Measurements from ENCODE around the gene TMEM212.

GRCh38 chr3:171833789-171834460, 9.2 kb upstream of the TMEM212 start:
- TF ChIP-seq EP300 (IDR thresholded peaks at IDR 0.05) (no peak), POLR2AphosphoS5 (IDR thresholded peaks at IDR 0.05) (no peak), POLR2A (IDR thresholded peaks at IDR 0.05) (no peak)
- TF ChIP-seq, protein P1, sequence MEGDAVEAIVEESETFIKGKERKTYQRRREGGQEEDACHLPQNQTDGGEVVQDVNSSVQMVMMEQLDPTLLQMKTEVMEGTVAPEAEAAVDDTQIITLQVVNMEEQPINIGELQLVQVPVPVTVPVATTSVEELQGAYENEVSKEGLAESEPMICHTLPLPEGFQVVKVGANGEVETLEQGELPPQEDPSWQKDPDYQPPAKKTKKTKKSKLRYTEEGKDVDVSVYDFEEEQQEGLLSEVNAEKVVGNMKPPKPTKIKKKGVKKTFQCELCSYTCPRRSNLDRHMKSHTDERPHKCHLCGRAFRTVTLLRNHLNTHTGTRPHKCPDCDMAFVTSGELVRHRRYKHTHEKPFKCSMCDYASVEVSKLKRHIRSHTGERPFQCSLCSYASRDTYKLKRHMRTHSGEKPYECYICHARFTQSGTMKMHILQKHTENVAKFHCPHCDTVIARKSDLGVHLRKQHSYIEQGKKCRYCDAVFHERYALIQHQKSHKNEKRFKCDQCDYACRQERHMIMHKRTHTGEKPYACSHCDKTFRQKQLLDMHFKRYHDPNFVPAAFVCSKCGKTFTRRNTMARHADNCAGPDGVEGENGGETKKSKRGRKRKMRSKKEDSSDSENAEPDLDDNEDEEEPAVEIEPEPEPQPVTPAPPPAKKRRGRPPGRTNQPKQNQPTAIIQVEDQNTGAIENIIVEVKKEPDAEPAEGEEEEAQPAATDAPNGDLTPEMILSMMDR (IDR thresholded peaks at IDR 0.05) = peak; percentile 11 to 50 (median 44)
